Measurements from ENCODE around the gene MLXIP. TPM values are rescaled to one million over a fixed set of nuclear protein-coding genes. Genes with fewer than 3 reads are reported as not detected.
A peak's percentile ranks its signal among the peaks of the same experiment; 100 is the strongest.

MLXIP gene
- total RNA-seq, 6 experiments from 2014 or later = 19.0 to 23.8 (median 21.7) TPM

DNA sequence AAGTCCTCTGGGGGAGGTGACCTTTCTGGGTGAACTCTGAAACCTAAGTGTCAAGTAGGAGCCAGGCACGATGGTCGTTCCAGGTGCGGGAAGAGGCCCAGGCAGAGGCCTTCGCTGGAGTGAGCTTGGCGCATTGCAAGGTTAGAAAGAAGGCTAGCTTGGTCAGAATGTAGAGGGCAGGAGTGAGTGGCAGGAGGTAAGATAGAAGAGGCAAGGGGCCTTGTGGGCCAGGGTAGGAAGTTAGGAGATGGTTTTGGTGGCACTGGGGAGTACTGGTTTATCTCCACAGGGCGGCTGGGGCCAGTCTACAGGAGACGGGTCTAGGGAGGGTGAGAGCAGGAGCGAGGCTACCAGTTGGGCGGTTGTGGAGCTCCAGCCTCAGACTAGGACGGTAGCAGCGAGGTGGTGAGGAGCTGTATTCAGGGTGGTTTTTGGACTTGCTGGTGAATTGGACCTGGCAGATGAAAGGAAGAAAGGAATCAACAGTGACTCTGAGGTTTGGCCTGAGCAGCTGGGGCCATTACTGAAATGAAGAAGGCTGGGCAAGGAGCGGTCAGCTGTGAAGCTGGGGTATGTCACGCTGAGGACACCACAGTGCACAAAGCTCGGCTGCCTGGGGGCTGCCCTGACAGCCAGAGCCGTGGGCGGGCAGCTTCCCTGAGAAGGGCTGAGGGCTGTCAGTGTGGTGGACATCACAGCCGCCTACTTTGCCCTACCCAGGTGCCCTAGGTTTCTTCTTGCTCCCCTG is 9.0 kb downstream of the MLXIP start:
- Mint-ChIP-seq H3K27ac (no peak overlapping the region), H3K4me1 (ENCODE audit: low read depth) (peaks cover 33% of the 10 kb centered on the region), H3K9me3 (no peaks in the 10 kb centered on the region), H3K36me3 (ENCODE audit: low read depth) (peaks cover 16% of the 10 kb centered on the region; the same call in 1 of the 2 replicates), H3K4me3 (no peak overlapping the region), H3K27me3 (ENCODE audit: insufficient read depth) (peaks cover 2% of the 10 kb centered on the region; the same call in 1 of the 2 replicates)
- no peak for DNase-seq
- TF ChIP-seq, protein P1, sequence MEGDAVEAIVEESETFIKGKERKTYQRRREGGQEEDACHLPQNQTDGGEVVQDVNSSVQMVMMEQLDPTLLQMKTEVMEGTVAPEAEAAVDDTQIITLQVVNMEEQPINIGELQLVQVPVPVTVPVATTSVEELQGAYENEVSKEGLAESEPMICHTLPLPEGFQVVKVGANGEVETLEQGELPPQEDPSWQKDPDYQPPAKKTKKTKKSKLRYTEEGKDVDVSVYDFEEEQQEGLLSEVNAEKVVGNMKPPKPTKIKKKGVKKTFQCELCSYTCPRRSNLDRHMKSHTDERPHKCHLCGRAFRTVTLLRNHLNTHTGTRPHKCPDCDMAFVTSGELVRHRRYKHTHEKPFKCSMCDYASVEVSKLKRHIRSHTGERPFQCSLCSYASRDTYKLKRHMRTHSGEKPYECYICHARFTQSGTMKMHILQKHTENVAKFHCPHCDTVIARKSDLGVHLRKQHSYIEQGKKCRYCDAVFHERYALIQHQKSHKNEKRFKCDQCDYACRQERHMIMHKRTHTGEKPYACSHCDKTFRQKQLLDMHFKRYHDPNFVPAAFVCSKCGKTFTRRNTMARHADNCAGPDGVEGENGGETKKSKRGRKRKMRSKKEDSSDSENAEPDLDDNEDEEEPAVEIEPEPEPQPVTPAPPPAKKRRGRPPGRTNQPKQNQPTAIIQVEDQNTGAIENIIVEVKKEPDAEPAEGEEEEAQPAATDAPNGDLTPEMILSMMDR (IDR thresholded peaks at IDR 0.05) = no peak

DNA sequence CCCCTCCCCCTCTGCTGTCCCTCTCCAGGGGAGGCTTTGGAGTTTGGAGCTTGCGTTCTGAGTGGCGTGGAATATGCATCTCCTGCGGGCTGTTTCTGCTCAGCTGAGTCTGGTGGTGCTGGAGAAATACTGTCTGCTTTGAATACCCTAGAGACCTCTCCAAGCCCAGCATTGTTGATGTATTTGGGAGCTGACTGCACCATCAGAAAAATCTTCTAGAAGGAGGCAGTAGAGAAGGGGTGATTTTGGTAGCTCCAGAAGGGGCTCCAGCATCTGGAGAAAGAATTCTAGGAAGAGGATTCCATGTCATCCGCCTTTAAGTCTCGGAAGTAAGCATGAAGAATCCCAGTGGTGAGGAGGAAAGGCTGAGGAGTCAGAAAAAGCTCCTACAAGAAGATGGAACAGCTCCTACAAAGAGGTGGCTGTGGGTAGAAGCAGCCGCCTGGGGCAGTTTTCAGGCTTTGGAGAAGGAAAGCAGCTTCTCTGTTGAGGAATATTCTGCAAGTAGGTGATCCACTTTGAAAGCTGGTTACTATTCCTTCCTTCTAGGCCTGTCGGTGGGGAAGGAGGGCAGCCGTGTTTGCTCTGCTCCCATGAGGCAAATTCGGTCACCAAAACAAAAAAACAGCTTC is 9.7 kb downstream of the MLXIP start:
- peaks cover 16% of the 10 kb centered on the region; the same call in 1 of the 2 replicates for H3K36me3 Mint-ChIP-seq (ENCODE audit: low read depth)
- TF ChIP-seq, protein P1 (IDR thresholded peaks at IDR 0.05) = no peak

DNA sequence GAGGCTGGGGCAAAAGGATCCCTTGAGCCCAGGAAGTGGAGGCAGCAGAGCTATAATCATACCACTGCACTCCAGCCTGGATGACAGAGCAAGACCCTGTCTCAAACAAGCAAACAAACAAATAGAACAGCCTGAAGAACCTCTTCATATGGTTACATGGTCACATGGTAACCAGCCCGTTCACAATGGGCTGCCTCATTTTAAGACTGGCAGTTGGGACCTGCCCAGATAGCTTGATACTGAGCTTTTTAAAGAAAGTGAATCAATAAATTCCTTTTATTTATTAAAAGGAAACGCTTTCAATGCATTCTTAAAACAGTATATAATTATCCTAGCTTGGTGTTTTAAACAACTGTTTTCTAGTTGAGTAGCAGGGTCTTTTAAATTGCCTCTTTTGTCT is 10.5 kb downstream of the MLXIP start:
- Mint-ChIP-seq H3K27me3 (ENCODE audit: insufficient read depth) (peaks cover 2% of the 10 kb centered on the region; the same call in 1 of the 2 replicates), H3K4me3 (no peak overlapping the region), H3K4me1 (ENCODE audit: low read depth) (peaks cover 28% of the 10 kb centered on the region)

More for the DNA sequence above, 9.7 kb downstream of the MLXIP start:
- no peak for DNase-seq
- Mint-ChIP-seq H3K9me3 (no peaks in the 10 kb centered on the region), H3K27ac (no peak overlapping the region), H3K27me3 (ENCODE audit: insufficient read depth) (peaks cover 2% of the 10 kb centered on the region; the same call in 1 of the 2 replicates), H3K4me1 (ENCODE audit: low read depth) (peaks cover 28% of the 10 kb centered on the region), H3K4me3 (no peak overlapping the region)

DNA sequence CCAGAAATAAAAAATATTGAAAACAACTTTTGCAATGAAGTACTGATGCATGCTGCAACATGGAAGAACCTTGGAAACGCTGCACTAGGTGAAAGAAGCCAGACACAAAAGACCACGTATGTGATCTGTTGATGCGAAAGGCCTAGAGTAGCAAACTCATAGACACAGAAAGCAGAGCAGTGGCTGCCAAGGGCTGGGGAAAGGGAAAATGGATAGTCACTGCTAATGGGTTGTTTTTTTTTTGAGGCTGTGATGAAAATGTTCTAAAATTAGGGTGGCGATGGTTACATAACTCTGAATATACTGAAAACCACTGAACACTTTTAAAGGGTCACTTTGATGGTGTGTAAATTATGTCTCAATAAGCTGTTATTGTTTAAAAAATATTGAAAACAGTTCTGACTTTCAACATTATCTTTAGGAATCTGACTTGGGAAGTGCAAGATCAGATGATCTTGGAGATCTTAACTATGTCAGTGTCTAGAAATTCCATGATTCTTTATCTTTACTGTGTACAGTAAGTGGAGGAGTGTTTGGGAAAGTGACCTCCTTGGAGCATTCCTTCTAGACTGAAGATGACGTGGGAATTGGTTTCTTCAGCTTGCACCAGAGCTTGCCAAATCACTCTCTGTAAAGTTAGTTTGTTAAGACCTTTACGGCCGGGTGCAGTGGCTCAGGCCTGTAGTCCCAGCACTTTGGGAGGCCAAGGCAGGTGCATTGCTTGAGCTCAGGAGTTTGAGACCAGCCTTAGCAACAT is 12.4 kb downstream of the MLXIP start:
- DNase-seq = peak; percentile 83
- peak overlapping the region; percentile 46 for H3K4me3 Mint-ChIP-seq
- TF ChIP-seq, protein P1 (IDR thresholded peaks at IDR 0.05) = no peak
- H3K27me3 Mint-ChIP-seq (ENCODE audit: insufficient read depth) = peaks cover 2% of the 10 kb centered on the region; the same call in 1 of the 2 replicates
- H3K4me1 Mint-ChIP-seq (ENCODE audit: low read depth) = peaks cover 28% of the 10 kb centered on the region
- H3K9me3 Mint-ChIP-seq = no peaks in the 10 kb centered on the region
- H3K36me3 Mint-ChIP-seq (ENCODE audit: low read depth) = peaks cover 5% of the 10 kb centered on the region; the same call in 1 of the 2 replicates
- H3K27ac Mint-ChIP-seq = peak overlapping the region; percentile 88

More for the DNA sequence above, 10.5 kb downstream of the MLXIP start:
- no peak for DNase-seq
- no peaks in the 10 kb centered on the region for H3K9me3 Mint-ChIP-seq
- no peak overlapping the region for H3K27ac Mint-ChIP-seq
- TF ChIP-seq, protein P1 (IDR thresholded peaks at IDR 0.05) = no peak
- H3K36me3 Mint-ChIP-seq (ENCODE audit: low read depth) = peaks cover 11% of the 10 kb centered on the region; the same call in 1 of the 2 replicates

DNA sequence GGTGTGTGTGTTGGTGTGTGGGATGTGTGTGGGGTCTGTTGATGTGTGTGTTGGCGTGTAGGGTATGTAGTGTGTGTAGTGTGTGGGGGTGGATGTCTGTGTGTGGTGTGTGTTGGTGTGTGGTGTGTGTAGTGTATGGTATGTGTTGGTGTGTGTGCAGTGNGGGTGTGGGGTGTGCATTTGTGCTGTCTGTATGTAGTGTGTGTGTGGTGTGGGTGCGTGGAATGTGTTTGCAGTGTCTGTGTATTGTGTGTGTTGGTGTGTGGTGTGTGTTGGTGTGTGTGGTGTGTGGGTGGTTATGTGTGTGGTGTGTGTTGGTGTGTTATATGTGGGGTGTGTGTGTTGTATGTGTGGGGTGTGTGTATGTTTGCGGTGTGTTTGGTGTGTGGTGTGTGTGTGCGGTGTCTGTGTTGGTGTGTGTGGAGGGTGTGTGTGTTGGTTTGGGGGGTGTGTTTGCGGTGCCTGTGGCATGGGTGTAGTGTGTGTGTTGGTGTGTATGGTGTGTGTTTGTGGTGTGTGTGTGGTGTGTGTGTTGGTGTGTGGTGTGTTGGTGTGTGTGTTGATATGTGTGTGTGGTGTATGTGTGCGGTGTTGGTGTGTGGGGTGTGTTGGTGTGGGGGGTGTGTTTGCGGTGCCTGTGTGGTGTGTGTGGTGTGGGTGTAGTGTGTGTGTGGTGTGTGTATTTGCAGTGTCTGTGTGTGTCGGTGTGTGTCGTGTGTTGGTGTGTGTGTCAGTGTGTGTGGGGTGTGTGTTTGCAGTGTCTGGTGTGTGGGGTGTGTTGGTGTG is 14.7 kb downstream of the MLXIP start:
- H3K9me3 Mint-ChIP-seq = no peaks in the 10 kb centered on the region
- no peak overlapping the region for H3K4me3 Mint-ChIP-seq
- TF ChIP-seq, protein P1 (IDR thresholded peaks at IDR 0.05) = no peak
- H3K27me3 Mint-ChIP-seq (ENCODE audit: insufficient read depth) = peaks cover 3% of the 10 kb centered on the region
- H3K27ac Mint-ChIP-seq = no peak overlapping the region
- H3K36me3 Mint-ChIP-seq (ENCODE audit: low read depth) = peaks cover 3% of the 10 kb centered on the region; the same call in 1 of the 2 replicates
- no peak for DNase-seq
- peaks cover 41% of the 10 kb centered on the region for H3K4me1 Mint-ChIP-seq (ENCODE audit: low read depth)
